ENCODE measurements around the gene IRF8.

Gene IRF8

GRCh38 chr16:85913141-85913601, 14.2 kb downstream of the IRF8 start:
- no peak for DNase-seq (ENCODE audit: low read depth)
- H3K4me3 ChIP-seq (ENCODE audit: control insufficient read depth, low read depth, low read length): no peak overlapping the region
- TF ChIP-seq CTCF (IDR thresholded peaks at IDR 0.05; ENCODE audit: control insufficient read depth, insufficient read depth, low read depth, low read length, missing control alignments): no peak

- DNase-seq (ENCODE audit: low read depth): no peak
- no peak for TF ChIP-seq CTCF (IDR thresholded peaks at IDR 0.05; ENCODE audit: control insufficient read depth, insufficient read depth, low read depth, low read length, missing control alignments)
Observed at GRCh38 chr16:85913688-85914422, 14.9 kb downstream of the IRF8 start.

GRCh38 chr16:85914423-85914794, 15.4 kb downstream of the IRF8 start:
- no peak overlapping the region for H3K4me3 ChIP-seq (ENCODE audit: control insufficient read depth, low read depth, low read length)
- no peak for DNase-seq (ENCODE audit: low read depth)
- no peak for TF ChIP-seq CTCF (IDR thresholded peaks at IDR 0.05; ENCODE audit: control insufficient read depth, insufficient read depth, low read depth, low read length, missing control alignments)

More at GRCh38 chr16:85913688-85914422, 14.9 kb downstream of the IRF8 start:
- H3K4me3 ChIP-seq (ENCODE audit: control insufficient read depth, low read depth, low read length): no peak overlapping the region

GRCh38 chr16:85915125-85915845, 16.3 kb downstream of the IRF8 start:
- no peak for TF ChIP-seq CTCF (IDR thresholded peaks at IDR 0.05; ENCODE audit: control insufficient read depth, insufficient read depth, low read depth, low read length, missing control alignments)
- DNase-seq (ENCODE audit: low read depth): no peak
- no peak overlapping the region for H3K4me3 ChIP-seq (ENCODE audit: control insufficient read depth, low read depth, low read length)

- TF ChIP-seq CTCF (IDR thresholded peaks at IDR 0.05; ENCODE audit: control insufficient read depth, insufficient read depth, low read depth, low read length, missing control alignments): no peak
- no peak for DNase-seq (ENCODE audit: low read depth)
- no peak overlapping the region for H3K4me3 ChIP-seq (ENCODE audit: control insufficient read depth, low read depth, low read length)
Observed at GRCh38 chr16:85916141-85916890, 17.4 kb downstream of the IRF8 start.

GRCh38 chr16:85917012-85917411, 18.1 kb downstream of the IRF8 start:
- no peak overlapping the region for H3K4me3 ChIP-seq (ENCODE audit: control insufficient read depth, low read depth, low read length)
- TF ChIP-seq CTCF (IDR thresholded peaks at IDR 0.05; ENCODE audit: control insufficient read depth, insufficient read depth, low read depth, low read length, missing control alignments): no peak
- no peak for DNase-seq (ENCODE audit: low read depth)
